GM21423 (cell line): Measurements from ENCODE around the gene AHRR.
"Not testable (repeated sequence)": the region's sequence is repeated elsewhere in the genome, so short reads cannot be mapped to it uniquely, and the experiment has no call there.

Experiments
- ATAC-seq: cut with Tn5 transposase; IDR thresholded peaks from one replicate; pipeline ENCODE4 v1.9.1; 2021; ENCODE audit warnings: mild to moderate bottlenecking, moderate library complexity; ENCODE audit not compliant: unreplicated experiment

Gene AHRR

GRCh38 chr5:362978-363765 is 41.7 kb downstream of the AHRR start:
- no peak for ATAC-seq

DNA sequence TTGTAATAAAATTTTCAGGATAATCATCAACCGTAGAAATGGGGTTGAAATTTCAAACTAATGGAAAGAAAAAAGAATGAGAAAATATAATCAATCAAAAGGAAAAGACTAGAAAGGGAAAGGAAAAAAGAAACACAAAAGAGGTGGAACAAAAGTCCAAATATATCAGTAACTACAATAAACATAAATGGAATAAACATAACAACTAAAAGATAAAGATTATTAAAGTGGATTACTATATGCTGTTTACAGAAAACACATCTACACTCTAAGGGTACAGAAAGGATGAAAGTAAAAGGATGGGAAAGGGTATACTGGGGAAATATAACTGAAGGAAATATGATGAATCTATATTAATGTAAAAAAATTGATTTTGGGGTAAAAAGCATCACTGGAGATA is 43.0 kb downstream of the AHRR start:
- ATAC-seq: no peak

- ATAC-seq: no peak
Measured at GRCh38 chr5:366541-367357, 45.2 kb downstream of the AHRR start.

DNA sequence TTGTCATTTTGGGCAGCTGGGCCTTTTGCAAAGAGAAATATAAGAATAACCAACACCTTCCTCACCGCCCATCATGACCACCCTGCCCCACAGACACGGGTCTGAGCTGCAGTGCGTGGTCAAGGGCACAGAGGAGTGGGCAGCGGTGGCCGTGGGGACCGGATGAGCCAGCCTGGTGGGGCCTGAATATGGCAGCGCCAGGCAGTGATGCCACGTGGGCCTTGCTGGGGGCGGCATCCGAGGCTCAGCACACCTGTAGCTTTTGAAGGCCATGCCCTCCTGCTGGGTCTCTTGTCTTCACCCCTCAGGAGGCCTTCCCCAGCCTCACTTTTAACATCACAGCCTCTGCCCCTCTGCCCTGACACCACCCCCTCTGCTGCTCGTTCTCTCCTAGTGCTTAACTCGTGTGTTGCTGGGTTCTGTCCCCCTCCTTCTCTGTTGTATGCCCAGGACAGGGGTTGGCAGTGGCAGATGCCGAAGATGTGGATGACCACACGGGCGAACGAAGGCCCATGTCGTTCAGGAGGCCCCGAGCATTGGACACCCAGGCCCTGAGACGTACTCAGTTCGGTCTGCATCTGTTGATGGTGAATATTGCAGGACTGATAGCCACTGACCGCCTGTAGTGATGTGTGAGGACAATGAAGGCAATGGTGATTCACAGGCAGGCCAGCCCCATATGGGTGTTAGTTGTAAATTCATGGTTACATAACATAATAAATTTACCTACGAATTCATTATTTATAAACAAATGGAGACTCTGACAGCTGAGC is 46.0 kb downstream of the AHRR start:
- ATAC-seq: no peak

DNA sequence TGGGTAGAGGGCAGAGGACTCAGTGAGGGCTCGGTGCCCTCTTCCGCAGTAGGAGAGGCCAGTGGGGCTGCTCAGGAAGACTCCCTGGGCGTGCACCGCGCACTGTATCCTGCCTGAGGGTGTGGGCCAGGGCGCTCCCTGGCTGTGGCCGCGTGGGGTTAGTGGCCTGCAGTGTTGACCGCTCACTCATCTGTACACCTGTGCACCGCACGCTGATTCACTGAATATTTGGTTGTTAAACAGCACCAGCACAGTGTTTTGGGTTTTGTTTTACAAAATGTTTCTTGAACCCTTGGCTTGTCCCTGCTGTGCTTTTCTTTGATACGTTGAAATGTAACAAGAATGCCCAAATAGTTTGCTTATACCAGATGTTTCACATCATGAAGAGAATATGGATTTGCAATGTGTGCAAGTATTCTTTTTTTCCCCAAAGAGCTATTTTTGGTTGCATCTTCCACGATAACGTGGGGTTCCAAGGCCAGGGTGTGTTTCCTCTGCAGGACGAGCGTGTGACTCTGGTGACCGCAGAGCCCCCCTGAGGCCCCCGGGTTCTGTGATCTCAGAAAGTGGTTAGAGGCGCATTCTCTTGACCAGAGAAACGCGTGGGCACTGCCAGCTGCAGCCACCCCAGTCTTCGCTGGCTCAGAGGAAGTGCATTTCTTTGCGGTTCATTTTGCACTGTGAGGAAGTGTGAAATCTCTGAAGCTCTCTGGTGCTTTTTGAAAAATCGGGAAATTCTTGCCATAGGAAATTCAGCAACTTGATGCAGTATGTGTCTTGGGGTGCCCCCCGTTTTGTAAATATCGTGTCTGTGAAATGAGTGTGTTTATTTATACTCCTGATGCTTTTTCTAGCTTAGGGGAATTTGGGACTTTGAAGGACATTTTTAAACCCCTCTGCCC is 46.9 kb downstream of the AHRR start:
- ATAC-seq: peak; percentile 49

DNA sequence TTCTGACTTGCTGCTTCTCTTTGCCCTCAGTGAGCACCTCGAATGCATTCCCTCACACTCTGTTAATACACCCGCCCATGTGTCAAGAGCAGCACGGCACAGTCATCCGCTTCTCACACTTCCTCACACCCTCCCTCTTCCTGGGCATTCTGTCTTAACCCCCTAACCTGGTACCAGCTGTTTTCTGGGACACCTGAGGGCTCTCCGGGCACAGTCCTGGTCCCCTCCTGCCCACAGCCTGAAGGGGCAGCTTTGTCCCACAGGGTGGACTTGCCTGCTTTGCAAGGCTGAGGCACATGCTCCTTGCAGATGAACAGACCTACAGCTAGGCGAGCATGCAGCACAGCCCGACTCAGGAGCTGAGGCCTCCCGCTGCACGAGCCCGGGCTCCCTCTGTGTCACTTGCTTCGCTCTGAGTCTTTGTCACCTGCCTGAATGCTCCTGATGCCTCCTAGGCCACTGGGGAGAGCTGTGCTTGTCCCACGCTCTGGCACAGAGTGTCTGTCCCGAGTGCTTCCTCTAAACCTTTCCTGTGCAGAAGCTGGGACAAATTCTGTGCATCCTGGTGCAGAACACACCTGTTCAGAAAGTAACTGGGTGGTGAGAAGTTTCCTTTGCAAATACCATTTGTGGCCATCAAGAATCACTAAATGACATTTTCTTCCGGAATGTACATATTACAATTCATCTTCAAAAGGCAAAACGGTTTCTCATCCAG is 47.8 kb downstream of the AHRR start:
- ATAC-seq: peak; percentile 14

- ATAC-seq: not testable (repeated sequence)
Measured at GRCh38 chr5:369869-370236, 48.3 kb downstream of the AHRR start.

DNA sequence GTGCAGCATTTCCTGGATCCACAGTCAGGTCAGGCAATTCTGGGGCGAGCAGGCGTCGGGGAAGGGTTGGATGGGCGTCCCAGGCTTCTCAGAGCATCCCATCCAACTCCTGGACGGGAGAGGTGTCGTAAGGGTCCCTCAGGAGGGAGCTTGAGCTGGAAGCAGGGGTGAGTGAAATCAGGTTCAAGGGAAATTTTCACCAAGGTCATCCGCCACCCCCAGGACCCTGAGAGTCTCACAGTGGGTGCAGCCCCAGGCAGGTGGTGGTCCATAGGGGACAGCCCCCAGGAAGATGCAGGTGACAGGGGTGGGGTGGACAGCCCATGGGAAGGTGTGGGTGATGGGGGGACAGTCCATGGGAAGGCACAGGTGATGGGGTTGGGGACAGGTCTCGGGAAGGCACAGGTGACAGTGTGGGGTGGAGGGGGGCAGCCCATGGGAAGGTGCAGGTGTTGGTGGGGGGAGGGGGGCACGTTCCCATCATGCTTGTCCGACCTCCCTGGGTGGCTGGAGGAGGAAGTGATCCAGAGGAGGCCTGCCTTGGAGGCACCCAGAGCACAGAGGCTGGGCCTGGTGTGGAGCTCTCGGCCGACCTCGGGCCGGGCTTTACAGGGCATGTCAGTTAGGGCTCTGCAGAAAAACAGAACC is 48.9 kb downstream of the AHRR start:
- ATAC-seq: no peak

GRCh38 chr5:370959-371810 is 49.7 kb downstream of the AHRR start:
- no peak for ATAC-seq

- ATAC-seq: no peak
Measured at GRCh38 chr5:371811-372555, 50.5 kb downstream of the AHRR start.

GRCh38 chr5:372556-372995 is 51.1 kb downstream of the AHRR start:
- no peak for ATAC-seq

GRCh38 chr5:372996-373709 is 51.6 kb downstream of the AHRR start:
- ATAC-seq: peak; percentile 5

- ATAC-seq: peak; percentile 28
Measured at GRCh38 chr5:373710-374602, 52.4 kb downstream of the AHRR start.

GRCh38 chr5:374631-375335 is 53.3 kb downstream of the AHRR start:
- ATAC-seq: no peak

DNA sequence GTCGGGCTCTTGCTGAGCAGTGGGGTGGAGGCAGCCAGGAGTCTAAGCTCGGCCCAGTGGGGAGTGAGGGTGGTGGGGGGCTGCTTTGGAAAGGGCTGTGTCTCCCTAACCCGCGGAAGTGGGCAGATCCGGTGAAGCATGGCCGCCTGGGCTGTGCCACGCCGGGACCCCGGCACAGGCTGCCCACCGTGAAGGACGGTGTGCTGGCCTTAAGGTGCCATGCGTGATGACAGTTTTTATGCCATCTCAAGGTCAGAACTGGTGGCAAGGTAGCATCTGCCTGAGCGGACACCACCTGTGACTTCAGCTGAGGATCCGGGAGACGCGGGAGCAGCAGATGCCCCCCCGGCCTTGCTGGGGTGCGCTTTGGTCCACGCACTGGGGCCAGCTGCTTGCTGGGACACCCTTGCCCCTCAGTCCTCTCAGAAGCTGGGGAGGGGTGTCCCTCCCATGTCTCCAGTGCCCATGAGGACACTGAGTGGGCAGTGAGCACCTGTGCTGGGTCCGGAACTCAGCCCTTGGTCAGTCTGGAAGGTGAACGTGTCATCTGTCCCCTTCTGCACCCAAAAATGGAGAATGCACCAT is 53.9 kb downstream of the AHRR start:
- ATAC-seq: no peak
